ENCODE data around the gene CLEC18A. TPM values are rescaled to one million over a fixed set of nuclear protein-coding genes. Genes with fewer than 3 reads are reported as not detected.

The CLEC18A gene
- total RNA-seq, 1 experiment from 2014 or later, result 0.46 TPM

DNA sequence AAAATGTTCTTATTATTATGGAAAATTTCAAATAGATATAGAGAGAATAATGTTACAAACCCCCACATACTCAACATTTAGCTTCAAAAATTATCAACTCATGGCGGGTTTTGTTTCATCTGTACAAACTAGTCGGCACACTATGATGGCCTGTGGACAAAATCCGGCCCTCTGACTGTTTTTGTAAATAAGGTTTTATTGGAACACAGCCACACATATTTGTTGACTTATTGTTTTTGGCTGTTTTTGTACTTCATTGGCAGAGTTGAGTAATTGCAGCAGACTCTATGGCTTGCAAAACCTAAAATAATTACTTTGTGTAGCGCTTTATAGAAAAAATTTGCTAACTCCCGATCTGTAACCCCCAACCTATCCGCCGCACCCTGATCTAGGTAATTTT lies 41.4 kb upstream of the CLEC18A start:
- no peak for TF ChIP-seq SIN3A (IDR thresholded peaks at IDR 0.05; ENCODE audit: borderline replicate concordance, insufficient read depth, low read depth, low read length)
- TF ChIP-seq REST (IDR thresholded peaks at IDR 0.05; ENCODE audit: insufficient read depth in 1 of 2, low read depth in 2 of 2, low read length in 1 of 2), result no peak
- TF ChIP-seq, protein P1, sequence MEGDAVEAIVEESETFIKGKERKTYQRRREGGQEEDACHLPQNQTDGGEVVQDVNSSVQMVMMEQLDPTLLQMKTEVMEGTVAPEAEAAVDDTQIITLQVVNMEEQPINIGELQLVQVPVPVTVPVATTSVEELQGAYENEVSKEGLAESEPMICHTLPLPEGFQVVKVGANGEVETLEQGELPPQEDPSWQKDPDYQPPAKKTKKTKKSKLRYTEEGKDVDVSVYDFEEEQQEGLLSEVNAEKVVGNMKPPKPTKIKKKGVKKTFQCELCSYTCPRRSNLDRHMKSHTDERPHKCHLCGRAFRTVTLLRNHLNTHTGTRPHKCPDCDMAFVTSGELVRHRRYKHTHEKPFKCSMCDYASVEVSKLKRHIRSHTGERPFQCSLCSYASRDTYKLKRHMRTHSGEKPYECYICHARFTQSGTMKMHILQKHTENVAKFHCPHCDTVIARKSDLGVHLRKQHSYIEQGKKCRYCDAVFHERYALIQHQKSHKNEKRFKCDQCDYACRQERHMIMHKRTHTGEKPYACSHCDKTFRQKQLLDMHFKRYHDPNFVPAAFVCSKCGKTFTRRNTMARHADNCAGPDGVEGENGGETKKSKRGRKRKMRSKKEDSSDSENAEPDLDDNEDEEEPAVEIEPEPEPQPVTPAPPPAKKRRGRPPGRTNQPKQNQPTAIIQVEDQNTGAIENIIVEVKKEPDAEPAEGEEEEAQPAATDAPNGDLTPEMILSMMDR (IDR thresholded peaks at IDR 0.05), result no peak
- no peak for TF ChIP-seq POLR2AphosphoS5 (IDR thresholded peaks at IDR 0.05; ENCODE audit: low read depth, low read length)
- TF ChIP-seq TCF7L2 (IDR thresholded peaks at IDR 0.05; ENCODE audit: low read depth, low read length), result no peak
- CTCF ChIA-PET, result no interaction called here
- intact Hi-C loops (cut with micrococcal nuclease; ENCODE audit: unreplicated experiment) (no loop called here), in situ Hi-C loops (cut with HindIII; ENCODE audit: low pct_unique_long_range_greater_than_20kb, low sequenced_read_pairs) (no loop called here)
- no peaks in the 10 kb centered on the region for H3K36me3 ChIP-seq (ENCODE audit: control insufficient read depth, insufficient read depth, low read length)
- no peaks in the 10 kb centered on the region for H3K27me3 ChIP-seq (ENCODE audit: control insufficient read depth, insufficient read depth, low read length)
- POLR2A ChIA-PET, result no interaction called here
- H3K4me3 ChIP-seq (ENCODE audit: low read depth in 2 of 2, low read length in 2 of 2), result no peak overlapping the region
- no peak overlapping the region for H3K27ac ChIP-seq (ENCODE audit: low read length)
- H3K4me1 ChIP-seq (ENCODE audit: control insufficient read depth, insufficient read depth, low read length), result no peaks in the 10 kb centered on the region
- no peak for DNase-seq (ENCODE audit: low read depth, low spot score)
- no peak for ATAC-seq
- no peaks in the 10 kb centered on the region for H3K9me3 ChIP-seq (ENCODE audit: control insufficient read depth, insufficient read depth, low read depth, low read length)
- BruUV-seq (replicated peaks), result no TSS peak

- H3K4me3 ChIP-seq (ENCODE audit: low read depth in 2 of 2, low read length in 2 of 2), result no peak overlapping the region
- CTCF ChIA-PET, result no interaction called here
- H3K9me3 ChIP-seq (ENCODE audit: control insufficient read depth, insufficient read depth, low read depth, low read length), result no peaks in the 10 kb centered on the region
- POLR2A ChIA-PET, result no interaction called here
- no peaks in the 10 kb centered on the region for H3K36me3 ChIP-seq (ENCODE audit: control insufficient read depth, insufficient read depth, low read length)
- no peak overlapping the region for H3K27ac ChIP-seq (ENCODE audit: low read length)
- TF ChIP-seq POLR2AphosphoS5 (IDR thresholded peaks at IDR 0.05; ENCODE audit: low read depth, low read length), result no peak
- no peak for TF ChIP-seq TCF7L2 (IDR thresholded peaks at IDR 0.05; ENCODE audit: low read depth, low read length)
- TF ChIP-seq SIN3A (IDR thresholded peaks at IDR 0.05; ENCODE audit: borderline replicate concordance, insufficient read depth, low read depth, low read length), result no peak
- TF ChIP-seq REST (IDR thresholded peaks at IDR 0.05; ENCODE audit: insufficient read depth in 1 of 2, low read depth in 2 of 2, low read length in 1 of 2), result no peak
- TF ChIP-seq, protein P1 (IDR thresholded peaks at IDR 0.05), result no peak
- no peak for DNase-seq (ENCODE audit: low read depth, low spot score)
- no peaks in the 10 kb centered on the region for H3K27me3 ChIP-seq (ENCODE audit: control insufficient read depth, insufficient read depth, low read length)
- intact Hi-C loops (cut with micrococcal nuclease; ENCODE audit: unreplicated experiment) (no loop called here), in situ Hi-C loops (cut with HindIII; ENCODE audit: low pct_unique_long_range_greater_than_20kb, low sequenced_read_pairs) (no loop called here)
- BruUV-seq (replicated peaks), result no TSS peak
- no peak for ATAC-seq
- H3K4me1 ChIP-seq (ENCODE audit: control insufficient read depth, insufficient read depth, low read length), result no peaks in the 10 kb centered on the region
These were observed 40.2 kb upstream of the CLEC18A start for GRCh38 chr16:69910964-69911363.
